ENCODE measurements around the gene KLHDC4.

KLHDC4 gene

GRCh38 chr16:87664792-87665191 lies 101.0 kb downstream of the KLHDC4 start:
- no peak for DNase-seq (ENCODE audit: extremely low read depth in 1 of 2, low read depth in 1 of 2)

GRCh38 chr16:87662254-87663204 lies 103.3 kb downstream of the KLHDC4 start:
- no peak for DNase-seq (ENCODE audit: extremely low read depth in 1 of 2, low read depth in 1 of 2)

GRCh38 chr16:87661561-87661960 lies 104.2 kb downstream of the KLHDC4 start:
- DNase-seq (ENCODE audit: extremely low read depth in 1 of 2, low read depth in 1 of 2), result no peak

- DNase-seq (ENCODE audit: extremely low read depth in 1 of 2, low read depth in 1 of 2), result no peak
These were observed 107.1 kb downstream of the KLHDC4 start for GRCh38 chr16:87658564-87659225.

All from activated CD8-positive, alpha-beta memory T cell treated with anti-CD3 and anti-CD28 coated beads for 1 hour (primary cell).